CD4-positive, alpha-beta T cell treated with Interleukin-6 for 4 hours (primary cell): Measurements from ENCODE around the gene ULK3.
"Not testable (repeated sequence)": the region's sequence is repeated elsewhere in the genome, so short reads cannot be mapped to it uniquely, and the experiment has no call there.

Source experiments
- DNase-seq: peaks from one replicate; pipeline ENCODE4 v3.0.0-alpha.2; 2020; ENCODE audit warnings: mixed read lengths

ULK3 gene, protein sequence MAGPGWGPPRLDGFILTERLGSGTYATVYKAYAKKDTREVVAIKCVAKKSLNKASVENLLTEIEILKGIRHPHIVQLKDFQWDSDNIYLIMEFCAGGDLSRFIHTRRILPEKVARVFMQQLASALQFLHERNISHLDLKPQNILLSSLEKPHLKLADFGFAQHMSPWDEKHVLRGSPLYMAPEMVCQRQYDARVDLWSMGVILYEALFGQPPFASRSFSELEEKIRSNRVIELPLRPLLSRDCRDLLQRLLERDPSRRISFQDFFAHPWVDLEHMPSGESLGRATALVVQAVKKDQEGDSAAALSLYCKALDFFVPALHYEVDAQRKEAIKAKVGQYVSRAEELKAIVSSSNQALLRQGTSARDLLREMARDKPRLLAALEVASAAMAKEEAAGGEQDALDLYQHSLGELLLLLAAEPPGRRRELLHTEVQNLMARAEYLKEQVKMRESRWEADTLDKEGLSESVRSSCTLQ

DNA sequence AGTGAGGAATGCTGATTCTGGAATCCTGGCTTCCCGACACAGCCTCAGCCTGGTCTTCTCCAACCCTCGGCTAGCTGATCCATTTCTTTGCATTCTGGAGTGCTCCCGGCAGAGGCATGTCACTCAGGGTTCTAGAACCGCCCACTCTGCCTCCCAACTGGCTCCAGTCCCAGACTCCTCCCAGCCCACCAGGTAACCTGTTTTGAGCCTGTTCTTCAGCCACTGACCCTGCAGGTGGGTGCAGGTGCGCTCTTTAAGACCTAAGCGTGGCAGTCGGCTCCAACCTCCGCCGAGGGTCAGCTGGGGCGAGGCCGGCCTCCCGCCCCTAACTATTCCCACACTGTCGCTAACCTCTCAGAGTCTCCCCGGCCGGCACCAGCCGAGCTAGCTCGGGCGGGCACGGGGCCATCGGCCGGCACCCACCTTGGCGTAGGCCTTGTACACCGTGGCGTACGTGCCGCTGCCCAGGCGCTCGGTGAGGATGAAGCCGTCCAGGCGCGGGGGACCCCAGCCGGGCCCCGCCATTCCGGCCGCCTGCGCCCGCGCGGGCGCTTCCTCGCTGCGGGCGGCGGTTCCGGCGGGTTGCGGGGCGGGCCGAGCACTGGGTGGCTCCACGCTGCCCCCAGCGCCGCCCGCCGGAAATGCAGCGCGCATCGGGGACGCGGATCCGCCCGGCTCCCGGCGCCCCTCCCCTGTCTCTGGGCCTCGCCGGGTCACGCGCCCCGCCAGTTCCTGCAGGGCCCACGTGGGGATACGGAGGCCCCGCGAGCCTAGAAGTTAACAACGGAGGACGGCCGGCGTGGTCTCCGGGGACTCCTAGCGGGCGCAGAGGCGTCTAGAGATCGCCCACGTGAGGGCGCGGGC, at the start of gene ULK3:
Gene ULK3, minus strand, starts transcription at position 576 of the 864 bp plus-strand sequence. Its CDS starts 51 bp downstream, at position 525.
- DNase-seq = peak; percentile 94

DNA sequence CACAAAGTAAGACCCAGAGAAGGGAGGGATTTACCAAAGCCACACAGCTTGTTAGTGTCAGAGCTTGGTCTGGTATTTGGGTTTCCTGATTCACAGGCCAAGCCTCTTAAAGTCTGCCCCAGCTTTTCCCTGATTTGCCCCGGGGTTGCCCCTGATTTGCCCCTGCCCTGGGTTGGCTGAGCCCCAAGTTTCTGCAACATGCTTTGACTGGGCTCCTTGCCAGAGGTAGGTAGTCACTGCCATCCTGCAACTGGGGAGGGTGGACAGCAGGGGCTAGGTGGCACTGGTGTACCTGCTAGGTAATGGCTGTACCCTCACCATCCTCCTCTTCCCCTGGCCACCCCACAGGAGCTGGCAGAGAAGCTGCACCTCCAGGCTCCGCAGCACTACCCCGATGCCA, 49.4 kb upstream of the ULK3 start:
- no peak for DNase-seq

DNA sequence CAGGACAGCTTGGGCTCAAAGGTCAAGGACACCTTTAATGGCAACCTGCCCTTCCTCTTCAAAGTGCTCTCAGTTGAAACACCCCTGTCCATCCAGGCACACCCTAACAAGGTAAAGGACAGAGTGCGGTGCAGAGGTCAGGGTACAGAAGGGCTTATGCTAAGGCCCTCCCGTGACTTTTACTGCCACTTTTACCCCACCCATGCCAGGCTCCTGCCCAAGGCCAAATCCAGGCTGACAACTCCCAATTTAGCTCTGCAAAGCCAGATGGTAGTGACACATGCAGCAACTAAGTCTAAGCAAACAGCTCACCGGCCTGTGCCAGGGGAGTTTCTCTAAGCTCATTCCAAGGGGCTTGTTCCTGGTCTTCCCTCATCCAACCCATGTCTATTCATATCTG, 48.5 kb upstream of the ULK3 start:
- DNase-seq = no peak

DNA sequence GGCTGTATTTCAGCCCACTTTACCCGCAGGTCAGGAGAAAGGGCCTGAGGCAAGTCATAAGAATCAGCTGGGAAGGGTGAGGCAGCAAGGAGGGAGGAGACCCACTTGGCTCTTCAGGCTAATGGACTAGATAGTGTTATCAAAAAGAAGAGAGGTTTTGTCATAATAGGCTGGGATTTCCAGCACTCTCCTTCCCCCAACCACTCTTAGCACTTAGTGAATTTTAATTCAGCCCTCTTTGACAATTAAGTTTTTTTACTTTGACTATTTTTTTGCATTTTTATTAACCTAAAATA, 47.7 kb upstream of the ULK3 start:
- DNase-seq = no peak

DNA sequence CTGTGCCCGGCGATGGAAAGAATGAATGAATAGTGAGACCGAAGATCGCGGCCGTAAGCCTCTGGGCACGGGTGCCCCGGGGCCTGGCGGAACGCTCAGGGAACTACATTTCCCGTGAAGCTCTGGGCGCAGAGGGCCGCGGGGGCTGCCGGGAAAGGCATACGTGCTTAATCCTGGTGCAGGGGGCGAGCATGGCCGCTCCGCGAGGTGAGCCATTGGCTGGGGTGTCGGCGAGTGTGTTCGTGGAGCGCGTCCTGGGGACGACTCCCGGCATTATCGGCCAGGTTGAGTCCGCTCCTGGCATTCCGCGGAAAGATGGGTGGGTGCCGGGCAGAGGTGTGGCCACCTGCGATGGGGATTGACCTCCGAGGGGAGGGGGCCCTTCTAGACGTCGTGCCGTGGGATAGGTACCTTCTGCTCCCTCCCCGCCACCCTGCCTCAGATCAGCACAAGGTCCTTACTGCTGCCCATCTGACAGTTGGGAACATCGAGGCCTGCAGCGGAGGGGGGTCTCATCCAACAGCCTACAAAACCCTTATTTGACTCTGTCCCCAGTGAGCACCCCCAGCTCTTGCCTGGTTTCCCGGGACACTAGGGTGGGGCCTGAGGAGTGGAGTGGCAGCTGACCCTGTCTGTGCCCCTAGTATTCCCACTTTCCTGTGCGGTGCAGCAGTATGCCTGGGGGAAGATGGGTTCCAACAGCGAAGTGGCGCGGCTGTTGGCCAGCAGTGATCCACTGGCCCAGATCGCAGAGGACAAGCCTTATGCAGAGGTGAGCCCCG, 47.1 kb upstream of the ULK3 start, which contains the start of gene MPI:
Gene MPI, plus strand, starts transcription at position 160 of the 782 bp plus-strand sequence. Its CDS starts 32 bp downstream, at position 192.
- DNase-seq = peak; percentile 85

DNA sequence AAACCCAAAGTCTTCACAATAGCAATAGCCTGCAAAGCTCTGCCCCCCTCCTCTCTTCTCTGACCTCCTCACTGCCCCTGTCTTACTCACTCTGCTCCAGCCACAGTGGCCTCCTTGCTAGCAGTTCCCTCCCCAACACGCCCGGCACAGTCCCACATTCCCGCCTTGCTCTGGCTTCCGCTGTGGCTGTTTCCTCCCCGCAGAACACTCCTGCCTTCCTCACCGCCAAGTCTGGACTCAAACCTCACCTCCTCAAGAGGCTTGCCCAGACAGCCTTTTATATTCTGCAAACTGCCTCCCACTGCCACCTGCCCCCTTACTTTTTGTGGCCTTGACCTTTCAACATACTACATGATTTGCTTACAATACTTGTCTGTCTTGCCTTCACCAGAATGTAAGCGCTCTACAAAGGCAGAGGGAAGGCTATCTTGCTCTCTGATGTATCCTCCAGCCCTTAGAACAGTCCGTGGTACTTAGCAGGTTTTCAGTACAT, 46.5 kb upstream of the ULK3 start:
- peak; percentile 24 for DNase-seq

DNA sequence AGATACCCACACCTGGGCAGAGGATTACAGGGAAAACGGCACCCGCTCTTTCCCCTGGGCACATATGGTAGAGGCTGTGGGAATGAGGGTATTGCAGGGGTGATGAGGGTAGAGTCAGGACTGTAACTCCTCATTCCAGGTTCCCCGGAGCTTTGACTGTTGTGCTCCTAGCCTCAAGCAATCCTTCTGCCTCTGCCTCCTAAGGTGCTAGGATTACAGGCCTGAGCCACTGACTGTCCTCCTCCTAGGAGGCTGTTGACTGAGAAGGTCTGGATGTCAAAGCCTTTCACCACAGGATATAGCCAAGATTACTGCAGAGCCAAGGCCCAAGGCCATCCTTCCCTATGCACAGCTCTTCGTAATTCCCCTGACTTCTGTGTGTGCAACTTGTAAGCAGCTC, 45.8 kb upstream of the ULK3 start:
- no peak for DNase-seq

DNA sequence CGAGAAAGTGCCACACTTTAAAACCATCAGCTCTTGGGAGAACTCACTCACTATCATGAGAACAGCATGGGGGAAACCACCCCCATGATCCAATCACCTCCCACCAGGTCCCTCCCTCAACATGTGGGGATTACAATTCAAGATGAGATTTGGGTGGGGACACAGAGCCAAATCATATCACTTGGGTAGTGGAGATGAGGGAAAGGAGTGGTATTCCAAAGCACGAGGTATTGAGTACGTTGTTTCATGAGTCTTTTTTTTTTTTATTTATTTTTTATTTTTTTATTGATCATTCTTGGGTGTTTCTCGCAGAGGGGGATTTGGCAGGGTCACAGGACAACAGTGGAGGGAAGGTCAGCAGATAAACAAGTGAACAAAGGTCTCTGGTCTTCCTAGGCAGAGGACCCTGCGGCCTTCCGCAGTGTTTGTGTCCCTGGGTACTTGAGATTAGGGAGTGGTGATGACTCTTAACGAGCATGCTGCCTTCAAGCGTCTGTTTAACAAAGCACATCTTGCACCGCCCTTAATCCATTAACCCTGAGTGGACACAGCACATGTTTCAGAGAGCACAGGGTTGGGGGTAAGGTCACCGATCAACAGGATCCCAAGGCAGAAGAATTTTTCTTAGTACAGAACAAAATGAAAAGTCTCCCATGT, 44.7 kb upstream of the ULK3 start:
- not testable (repeated sequence) for DNase-seq

DNA sequence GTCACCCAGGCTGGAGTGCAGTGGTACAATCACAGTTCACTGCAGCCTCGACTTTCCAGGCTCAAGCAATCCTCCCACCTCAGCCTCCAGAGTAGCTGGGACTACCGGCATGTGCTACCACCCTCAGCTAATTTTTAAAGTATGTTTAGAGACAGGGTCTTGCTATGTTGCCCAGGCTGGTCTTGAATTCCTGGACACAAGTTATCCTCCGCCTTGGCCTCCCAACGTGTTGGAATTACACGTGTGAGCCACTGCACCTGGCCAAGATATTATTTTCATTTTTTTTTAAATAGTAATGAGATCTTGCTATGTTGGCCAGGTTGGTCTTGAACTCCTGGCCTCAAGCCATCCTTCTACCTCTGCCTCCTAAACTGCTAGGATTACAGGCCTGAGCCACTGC, 42.5 kb upstream of the ULK3 start:
- DNase-seq = no peak

DNA sequence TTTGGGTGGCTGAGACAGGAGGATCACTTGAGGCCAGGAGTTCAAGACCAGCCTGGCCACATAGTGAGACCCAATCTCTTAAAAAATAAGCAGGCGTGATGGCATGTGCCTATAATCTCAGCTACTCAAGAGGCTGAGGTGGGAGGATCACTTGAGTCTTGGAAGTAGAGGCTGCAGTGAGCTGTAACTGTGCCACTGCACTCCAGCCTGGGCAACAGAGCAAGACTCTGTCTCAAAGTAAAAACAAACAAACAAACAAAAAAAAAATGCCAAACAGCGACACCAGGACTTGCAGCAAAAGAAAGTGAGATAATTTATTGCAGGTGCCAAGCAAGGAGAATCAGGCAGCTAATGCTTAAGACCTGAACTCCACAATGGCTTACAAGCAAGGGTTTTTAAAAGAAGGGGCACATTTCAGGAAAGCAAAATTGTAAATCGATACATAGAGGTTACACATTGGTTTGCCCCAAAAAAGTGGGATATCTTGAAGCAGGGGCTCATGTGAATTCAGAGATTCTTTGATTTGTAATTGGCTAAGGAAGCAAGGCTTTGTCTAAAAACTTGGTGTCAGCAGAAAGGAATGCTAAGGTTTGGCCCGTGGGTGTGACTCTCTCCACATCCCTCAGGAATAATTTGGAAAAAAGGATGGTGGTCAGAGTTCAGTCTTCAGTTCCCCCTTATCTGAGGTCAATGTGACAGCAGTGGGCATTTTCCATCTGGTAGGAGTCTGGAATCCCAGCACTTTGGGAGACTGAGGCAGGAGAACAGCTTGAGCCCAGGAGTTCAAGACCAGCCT, 41.7 kb upstream of the ULK3 start:
- no peak for DNase-seq

DNA sequence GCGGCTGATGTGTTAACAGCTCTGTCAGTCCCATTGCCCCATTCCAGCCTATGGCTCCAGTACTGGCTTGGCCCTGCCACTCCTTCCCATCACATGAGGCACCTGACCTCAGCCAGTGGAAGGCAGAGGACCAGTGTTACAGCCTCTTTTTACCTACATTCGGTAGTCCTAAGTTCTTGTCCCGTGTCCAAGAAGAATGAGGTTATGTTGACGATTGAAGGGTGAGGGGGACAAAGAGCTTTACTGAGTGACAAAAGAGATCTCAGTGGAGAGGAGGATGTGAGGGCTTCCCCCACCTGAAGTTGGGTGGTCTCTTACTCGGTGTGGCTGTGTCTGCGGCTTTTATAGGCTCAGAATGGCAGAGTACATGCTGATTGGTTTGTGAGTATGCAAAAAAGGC, 39.6 kb upstream of the ULK3 start:
- no peak for DNase-seq

DNA sequence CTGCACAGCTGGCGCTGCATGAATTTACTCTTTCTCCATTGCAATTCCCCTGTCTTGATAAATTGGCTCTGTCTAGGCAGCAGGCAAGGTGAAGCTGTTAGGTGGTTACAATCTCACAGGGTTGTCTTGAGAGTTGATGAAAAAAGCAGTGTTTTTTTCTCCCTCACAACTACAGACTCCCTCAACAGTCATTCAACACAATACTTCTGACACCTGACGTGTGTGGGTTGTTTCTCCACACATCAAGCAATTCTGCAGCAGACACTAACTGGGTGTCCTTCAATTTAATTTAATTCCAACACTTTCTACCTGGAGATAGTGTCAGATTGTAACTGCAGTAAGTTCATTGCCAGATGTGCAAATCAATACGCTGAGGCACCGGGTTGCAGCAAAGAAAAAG, 35.3 kb upstream of the ULK3 start:
- DNase-seq = no peak

DNA sequence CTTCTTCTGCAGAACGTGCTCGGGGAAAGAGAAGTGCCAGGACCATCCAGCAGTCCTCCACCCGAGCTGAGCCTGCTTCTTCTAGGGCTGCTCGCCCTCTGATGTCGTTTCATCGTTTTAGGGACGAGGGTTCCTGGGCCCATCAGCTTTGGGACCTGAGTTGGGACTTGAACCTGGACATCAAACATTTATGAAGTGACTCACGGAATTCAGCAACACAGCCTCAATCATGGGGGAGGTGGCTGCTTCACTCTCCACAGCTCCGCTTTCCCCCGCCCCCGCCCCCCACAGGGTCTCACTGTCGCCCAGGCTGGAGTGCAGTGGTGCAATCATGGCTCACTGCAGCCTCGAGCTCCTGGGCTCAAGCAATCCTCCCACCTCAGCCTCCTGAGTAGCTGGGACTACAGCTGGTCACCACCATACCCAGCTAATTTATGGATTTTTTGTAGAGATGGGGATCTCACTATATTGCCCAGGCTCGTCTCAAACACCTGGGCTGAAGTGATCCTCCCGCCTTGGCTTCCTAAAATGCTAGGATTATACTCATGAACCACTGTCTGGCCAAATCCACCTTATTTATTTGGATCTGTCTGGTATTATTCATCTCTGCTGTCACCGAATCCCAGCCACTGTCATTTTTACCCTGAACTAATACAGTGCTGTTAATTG, 30.9 kb upstream of the ULK3 start:
- DNase-seq = peak; percentile 25

DNA sequence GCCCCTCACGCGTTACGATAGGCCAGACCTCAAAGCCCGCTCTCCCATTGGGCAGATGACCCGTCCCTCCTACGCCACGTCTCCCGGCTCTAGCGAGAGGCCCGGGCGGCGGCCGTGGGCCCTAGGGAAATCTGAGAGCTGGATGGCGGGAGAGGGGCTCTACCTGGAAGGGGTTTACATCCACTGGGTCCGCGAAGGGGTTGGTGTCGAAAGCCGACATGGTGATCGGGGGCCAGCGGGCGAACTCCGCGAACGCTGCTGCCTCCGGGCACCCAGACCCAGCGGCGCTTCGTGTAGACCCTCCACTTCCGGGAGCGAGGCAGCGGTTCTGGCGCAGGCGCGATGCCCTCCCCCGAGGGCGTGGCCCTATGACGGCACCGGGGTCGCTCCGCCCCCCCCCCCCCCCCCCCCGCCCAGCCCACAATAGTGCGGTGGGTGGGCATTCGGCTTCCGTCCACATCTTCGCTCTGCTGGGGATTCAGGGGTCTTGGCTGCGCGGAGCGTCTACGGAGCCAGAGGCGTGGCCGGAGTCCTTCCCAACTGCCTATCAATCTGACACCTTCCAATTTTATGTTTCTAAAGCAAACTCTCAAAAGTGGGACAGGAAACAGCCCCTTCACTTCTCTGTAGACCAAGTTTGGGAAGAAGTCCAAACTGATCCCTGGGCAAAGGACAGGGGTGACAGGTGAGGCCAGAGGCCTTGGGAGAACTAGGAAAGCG, 30.2 kb upstream of the ULK3 start, which contains the start of gene SCAMP2:
Gene SCAMP2, minus strand, starts transcription at position 330 of the 720 bp plus-strand sequence. Its CDS starts 110 bp downstream, at position 220.
- peak; percentile 90 for DNase-seq

DNA sequence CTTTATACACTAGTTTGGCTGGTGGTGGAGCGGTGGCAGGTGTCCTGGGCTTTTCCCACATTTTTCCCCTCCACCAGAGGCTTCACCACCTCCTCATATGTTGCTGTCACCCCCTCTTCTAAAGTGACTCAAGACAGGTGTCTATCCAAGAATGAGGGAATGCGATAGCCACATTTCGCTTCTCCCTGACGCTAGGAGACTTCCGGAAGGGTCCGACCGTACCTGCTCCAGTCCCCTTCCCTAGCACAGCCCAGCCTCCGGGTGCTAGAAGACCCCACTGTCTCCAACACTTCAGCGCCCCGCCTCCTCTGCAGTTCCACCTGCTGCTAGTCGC, 29.7 kb upstream of the ULK3 start:
- no peak for DNase-seq

DNA sequence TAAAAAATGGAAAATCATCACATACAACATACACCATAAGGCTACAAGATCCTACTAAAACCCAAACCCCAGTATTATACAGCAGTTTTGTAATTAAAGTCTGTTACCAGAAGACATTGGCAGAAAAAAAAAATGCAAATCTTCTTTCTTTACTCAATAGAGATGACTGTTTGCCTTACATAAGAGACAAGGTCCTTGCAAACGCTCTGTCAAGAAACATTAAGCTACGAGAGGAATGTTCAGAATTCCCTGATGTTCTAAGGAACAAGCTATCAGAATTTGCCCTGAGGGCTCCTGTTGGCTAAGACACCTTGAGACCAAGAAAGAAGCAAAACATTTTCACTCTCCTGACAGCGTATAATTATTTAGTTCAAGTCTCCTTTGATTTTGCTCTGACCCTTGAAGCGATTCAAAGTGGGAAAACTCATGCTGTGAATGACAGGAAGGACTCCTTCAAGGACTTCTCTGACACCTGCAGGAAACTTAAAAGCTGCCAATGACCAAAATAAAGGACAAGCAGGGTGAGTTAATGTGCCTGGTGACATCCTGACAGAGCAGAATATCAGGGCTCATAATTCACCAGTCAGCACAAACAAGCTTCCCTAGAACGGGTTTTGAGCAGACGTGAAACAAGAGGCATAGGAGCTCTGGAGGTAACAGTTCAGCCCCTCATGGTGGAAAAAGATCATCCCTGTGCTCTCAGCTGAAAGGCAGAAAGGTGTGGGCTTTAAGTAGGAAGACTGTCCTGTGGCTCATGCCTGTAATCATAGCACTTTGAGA, 27.7 kb upstream of the ULK3 start:
- no peak for DNase-seq

DNA sequence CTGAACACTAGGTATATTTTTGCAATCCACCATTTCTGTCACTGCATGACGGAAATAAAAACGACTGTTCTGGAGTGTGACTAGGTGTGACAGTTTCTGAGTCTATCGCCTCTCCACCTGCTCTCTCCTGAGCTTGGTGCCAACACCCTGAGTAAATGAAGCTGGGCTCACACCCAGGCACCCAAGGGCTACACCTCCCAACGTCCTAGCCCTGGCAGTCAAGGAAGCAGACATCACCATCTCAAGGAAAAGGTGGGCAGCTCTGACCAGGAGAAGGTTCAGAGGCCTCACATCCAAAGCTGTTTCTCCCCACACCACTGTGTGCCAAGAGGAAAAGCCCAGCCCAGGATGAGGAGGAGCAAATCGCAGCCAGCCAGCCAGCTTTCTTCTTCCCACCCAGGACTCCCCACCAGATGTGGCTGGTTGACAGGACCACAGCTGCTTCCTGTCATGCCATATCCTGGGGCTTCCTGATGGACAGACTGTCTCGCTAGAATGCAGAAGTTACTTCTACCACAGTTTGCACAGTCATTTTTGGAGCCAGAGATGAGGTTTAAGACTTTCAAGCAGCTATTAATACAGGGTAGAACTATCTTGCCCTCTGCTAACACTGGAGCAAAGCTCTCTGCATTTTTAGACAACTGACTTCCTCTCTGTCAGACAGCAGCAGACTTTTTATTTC, 26.9 kb upstream of the ULK3 start:
- DNase-seq = peak; percentile 27

DNA sequence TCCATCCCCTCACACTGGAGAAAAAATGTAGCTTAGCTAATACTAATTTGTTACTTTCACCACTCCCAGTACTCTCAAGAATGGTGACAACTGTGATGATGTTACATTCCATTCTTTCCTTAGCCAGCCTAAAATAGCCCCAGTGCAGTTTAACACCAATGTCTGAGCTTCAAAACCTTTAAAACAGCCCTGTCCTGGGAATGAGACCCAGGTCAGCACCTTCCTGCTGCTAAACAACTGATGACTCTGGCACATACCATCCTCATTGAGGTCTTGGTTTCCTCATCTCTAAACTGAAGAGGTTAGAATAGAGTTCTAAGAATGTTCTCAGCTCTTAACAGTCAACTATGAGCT, 26.4 kb upstream of the ULK3 start:
- DNase-seq = no peak

DNA sequence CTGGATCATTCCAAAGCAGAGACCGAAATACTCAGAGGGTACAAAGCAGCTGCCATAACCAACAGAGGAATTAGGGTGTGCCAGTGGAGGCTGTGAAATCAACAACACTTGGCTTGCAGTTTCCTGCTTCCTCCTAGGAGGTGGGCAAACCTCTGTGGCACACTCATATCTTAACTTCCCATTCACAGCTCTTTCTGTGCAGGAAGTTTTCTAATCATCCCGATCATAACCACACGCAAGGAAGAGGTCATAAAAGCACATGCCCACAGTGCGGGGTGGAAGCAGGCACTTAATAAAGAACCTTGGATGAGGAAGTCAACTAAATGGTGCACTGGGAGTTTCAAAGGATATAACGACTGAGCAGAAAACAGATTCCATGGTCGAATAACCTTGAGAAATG, 25.1 kb upstream of the ULK3 start:
- DNase-seq = peak; percentile 29
